HG03521 (cell line): Measurements from ENCODE around the gene RPL9.
"Not testable (repeated sequence)": the region's sequence is repeated elsewhere in the genome, so short reads cannot be mapped to it uniquely, and the experiment has no call there.

ENCODE experiments used
- ATAC-seq: cut with Tn5 transposase; IDR thresholded peaks from one replicate; pipeline ENCODE4 v1.9.1; 2021; ENCODE audit warnings: mild to moderate bottlenecking, moderate library complexity; ENCODE audit not compliant: unreplicated experiment

RPL9 gene

DNA sequence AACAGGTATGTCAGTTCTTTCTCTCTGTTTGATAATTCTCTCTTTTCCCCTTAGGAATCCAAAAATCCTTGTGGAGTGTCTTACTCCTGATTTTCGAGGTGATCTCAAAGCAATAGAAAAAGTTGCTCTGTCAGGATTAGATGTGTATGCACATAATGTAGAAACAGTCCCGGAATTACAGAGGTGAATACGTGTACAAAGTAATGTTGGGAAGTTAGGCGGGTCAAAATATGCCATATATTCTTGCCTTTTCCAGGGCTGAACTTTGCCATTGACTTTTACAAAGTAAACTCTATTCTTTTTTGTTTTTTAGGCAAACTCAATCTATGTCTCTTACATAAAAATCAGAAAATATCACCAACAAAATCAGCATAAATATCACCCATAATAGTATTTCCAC is 8.7 kb upstream of the RPL9 start:
- no peak for ATAC-seq

DNA sequence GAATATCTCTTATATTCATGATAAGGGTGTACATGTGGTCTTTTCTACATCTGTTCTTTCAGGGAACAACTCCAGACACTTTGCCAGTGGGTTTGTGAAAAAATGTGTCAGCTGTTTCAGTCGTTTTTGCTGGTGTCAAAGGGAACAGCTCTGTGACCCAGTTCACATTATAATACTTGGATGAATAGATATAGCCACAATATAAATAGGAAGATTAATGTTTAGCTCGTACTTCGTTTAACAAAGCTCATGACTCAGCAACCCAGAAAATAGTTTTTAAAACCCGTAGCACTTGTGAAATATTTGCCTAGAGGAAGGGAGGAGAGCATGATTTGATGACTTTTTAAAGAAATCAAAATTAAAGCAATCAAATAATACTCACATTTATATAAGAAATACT is 8.0 kb upstream of the RPL9 start:
- ATAC-seq: no peak

GRCh38 chr4:39464886-39465501 is 6.3 kb upstream of the RPL9 start:
- no peak for ATAC-seq

- not testable (repeated sequence) for ATAC-seq
These were observed 589 bp downstream of the RPL9 start for GRCh38 chr4:39458161-39458504.

GRCh38 chr4:39456946-39457763 is 1.6 kb downstream of the RPL9 start:
- ATAC-seq: no peak

- no peak for ATAC-seq
These were observed 3.2 kb downstream of the RPL9 start for GRCh38 chr4:39455486-39455885.

- no peak for ATAC-seq
These were observed 5.0 kb downstream of the RPL9 start for GRCh38 chr4:39453738-39454137.

DNA sequence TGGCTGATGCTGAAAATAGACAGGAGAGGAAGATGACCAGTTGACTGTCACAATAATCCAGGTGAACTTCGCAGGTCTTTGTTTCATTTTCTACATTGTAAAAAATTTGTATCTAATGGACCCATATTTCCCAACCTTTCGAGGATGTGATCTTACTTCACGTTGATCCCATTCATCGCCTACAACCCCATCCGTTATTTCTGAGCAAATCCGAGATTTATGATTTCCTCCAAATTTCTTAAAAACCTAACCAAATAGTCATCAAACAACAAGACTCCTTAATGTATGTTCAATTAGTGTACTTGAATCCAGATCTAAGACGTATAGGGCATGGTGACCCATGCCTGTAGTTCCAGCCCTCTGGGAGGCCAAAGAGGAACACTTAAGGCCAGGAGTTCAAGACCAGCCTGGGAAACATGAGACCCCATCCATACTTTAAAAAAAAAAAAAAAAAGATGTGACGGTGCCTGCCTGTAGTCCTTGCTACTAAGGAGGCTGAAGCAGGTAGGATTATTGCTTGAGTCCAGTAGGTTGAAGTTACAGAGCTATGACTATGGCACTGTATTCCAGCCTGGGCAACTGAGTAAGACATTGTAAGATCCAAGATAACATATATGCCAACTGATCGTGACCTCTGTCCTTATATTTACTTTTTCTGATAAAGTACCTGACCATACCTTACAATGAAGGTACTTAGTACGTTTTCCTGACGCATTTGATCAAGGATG is 5.7 kb downstream of the RPL9 start:
- no peak for ATAC-seq

DNA sequence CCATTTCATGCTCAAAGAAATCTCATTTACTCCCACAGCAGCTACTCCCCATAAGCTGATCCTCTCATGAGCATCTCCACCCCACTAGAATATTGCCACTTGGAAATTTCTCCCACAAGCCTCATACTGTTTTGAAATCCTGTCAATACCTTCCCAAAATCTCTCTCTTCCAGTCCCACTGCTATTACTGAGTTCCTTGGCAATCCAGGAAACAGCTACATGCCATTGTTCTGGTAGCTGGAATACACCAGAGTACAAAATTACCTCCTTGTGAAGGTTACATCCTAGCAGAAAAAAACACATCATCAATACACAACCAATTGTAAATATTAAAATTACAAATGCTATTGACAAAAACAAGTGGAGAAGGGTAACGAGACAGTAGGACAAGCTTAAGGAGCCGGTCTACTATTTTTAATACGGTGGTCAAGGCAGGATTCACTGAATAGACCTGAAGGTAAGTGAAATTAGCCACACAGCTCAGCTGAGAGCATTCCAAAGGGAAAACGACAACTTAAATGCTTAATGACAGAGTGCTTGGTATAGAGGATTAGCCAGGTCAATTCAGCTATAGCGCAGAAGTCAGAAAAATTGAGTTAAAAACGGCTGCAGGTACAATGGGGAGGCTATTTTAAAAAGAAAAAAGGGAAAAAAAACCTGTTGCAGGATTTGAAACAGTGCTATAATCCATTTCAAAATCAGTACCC is 6.4 kb downstream of the RPL9 start:
- no peak for ATAC-seq

GRCh38 chr4:39451423-39452023 is 7.2 kb downstream of the RPL9 start:
- ATAC-seq: no peak

DNA sequence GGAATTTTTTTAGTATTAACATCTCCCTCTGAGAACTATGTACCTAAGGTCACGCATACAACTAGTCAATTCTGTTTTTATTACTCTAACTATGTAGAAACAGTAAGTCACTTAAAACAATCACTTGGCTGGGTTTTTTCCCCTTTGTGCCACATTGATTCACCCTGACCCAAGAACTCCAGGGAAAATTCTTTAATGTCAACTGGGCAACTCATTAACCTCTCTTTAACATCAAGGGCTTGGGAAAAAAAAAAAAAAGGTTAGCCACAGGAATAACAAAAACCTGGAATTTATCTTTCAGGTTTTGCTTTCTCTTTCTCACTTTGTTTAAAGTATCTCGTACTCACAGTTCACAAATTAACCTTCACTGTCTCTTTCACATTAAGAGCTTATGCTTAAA is 8.1 kb downstream of the RPL9 start:
- ATAC-seq: no peak

GRCh38 chr4:39446842-39447573 is 11.7 kb downstream of the RPL9 start:
- ATAC-seq: peak; percentile 76

DNA sequence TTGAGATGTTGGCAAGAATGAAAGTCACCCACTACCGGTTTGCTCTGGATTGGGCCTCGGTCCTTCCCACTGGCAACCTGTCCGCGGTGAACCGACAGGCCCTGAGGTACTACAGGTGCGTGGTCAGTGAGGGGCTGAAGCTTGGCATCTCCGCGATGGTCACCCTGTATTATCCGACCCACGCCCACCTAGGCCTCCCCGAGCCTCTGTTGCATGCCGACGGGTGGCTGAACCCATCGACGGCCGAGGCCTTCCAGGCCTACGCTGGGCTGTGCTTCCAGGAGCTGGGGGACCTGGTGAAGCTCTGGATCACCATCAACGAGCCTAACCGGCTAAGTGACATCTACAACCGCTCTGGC is 12.3 kb downstream of the RPL9 start:
- ATAC-seq: no peak

- no peak for ATAC-seq
These were observed 15.7 kb downstream of the RPL9 start for GRCh38 chr4:39442998-39443397.

GRCh38 chr4:39441593-39441992 is 17.1 kb downstream of the RPL9 start:
- no peak for ATAC-seq

DNA sequence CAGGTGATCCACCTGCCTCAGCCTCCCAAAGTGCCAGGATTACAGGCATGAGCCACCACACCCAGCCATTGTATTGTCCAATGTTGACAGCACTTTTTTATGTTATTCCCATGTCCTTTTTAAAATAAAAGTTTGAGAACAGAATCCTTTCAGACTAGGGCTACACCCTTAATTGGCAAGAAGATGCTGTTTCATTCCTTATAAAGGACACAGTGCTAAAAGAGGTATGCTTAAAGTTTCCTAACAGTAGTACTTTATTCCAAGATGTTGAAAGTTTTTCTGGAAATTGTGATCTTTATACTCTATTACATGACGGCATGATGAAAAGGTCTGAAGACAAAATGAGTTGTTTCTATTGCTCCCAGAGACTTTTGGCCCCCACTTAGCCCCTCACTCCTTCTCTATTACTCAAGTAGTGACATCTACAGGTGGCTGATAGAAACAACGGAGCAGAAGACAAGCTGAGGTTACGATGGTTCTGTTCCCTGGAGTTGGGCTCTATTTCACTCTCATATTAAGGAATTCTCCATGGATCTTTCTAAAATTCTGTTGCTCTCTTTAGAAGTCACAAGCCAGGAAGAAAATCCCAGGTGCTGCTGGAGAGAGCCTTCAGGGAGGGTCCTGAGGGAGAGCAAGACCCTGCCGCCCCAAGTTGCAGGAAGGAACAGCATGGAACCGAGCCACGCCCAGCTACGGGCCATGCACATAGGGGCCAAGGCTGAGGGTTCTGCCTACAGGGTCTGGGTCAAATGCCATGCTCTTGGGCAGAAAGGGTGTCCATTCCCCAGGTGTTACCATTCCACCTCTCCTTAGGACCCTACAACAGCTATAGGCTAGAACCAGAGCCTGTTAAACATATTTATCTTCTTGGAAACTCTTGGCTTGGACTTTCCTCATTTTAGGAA is 22.8 kb downstream of the RPL9 start:
- ATAC-seq: no peak

DNA sequence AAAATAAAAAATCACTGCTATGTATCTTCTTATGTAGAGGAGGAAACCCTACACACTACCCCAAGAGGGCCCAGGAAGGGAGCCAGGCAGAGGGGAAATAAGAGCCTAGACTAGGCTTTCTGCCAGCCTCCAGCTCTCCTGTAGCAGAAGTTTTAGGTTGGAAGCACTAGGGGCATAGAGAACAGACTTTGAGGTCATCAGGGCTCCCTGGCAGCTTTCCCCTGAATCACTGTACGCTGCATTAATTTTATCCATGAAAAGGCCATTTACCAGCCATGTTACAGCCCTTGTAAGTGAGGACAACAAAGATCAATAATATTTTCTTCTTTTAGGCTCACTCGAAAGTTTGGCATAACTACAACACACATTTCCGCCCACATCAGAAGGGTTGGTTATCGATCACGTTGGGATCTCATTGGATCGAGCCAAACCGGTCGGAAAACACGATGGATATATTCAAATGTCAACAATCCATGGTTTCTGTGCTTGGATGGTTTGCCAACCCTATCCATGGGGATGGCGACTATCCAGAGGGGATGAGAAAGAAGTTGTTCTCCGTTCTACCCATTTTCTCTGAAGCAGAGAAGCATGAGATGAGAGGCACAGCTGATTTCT is 24.7 kb downstream of the RPL9 start:
- ATAC-seq: no peak

DNA sequence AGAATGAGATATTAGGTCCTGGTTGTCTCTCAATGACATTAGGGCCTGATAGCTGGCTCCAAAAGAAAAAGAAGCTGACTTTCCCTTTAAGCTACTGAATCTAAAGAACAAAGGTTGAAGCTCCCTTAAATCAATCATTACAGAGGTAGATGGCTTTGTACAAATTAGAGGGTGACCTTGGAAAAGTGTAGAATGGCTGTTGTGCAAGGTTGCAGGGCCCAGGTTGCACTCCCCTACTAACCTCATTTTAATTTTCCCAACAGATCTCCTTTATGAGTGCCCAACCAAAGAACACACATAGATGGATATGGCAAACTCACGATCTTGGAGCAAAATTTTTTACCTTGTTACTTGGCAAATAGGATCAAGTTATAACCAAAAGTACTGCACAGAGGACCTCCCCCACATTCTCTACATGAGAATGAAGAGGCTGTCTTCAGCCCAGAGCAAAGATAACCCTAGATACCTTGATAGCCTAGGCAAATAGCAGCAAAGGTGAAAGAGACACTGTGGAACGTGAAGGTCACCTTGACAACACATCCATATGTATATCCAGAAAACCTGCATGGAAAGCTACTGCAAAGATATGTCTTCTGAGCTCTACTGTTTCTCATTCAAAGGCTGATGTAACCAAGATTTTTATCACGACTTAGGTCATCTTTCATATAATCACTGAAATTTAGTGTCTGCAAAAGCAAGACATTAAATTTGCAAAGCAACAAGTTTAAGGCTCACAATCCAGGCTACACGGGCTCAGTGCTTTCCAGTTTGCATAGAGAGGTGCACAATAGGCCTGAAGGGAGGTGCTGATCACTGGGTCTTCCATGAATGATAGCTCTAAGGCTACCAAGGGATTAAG is 29.0 kb downstream of the RPL9 start:
- no peak for ATAC-seq
